Mesodermal cell (in vitro differentiated cells): ENCODE results near the gene DCAF15.
A peak's percentile ranks its signal among the peaks of the same experiment; 100 is the strongest.

Experiments
- H3K27ac ChIP-seq: 2 replicates; pipeline ENCODE4 v1.7.0; 2013; ENCODE audit warnings: mild to moderate bottlenecking, low read depth, low read length, moderate library complexity; ENCODE audit not compliant: severe bottlenecking
- H3K36me3 ChIP-seq: 2 replicates; pipeline ENCODE4 v1.7.1; 2013; ENCODE audit warnings: mild to moderate bottlenecking, low read length, moderate library complexity; ENCODE audit not compliant: control insufficient read depth, insufficient read depth
- H3K4me1 ChIP-seq: one replicate; pipeline ENCODE4 v1.7.1; 2013; ENCODE audit warnings: mild to moderate bottlenecking, low read length; ENCODE audit not compliant: insufficient read depth, control insufficient read depth, poor library complexity, severe bottlenecking
- H3K4me3 ChIP-seq: 2 replicates; pipeline ENCODE4 v1.7.0; 2013; ENCODE audit warnings: low read length, control low read depth, mild to moderate bottlenecking; ENCODE audit not compliant: insufficient read depth, poor library complexity, severe bottlenecking; ENCODE audit errors: extremely low read depth
- H3K9me3 ChIP-seq: 2 replicates; pipeline ENCODE4 v1.7.1; 2013; ENCODE audit warnings: mild to moderate bottlenecking, low read length, moderate library complexity; ENCODE audit not compliant: control insufficient read depth
- WGBS, 2 experiments: methylation state at CpG; one replicate each; pipeline ENCODE4 v1.1.5; 2013; ENCODE audit warnings: missing lambda C conversion rate in 2 of 2; ENCODE audit not compliant: insufficient coverage in 2 of 2; 5-methylcytosine and 5-hydroxymethylcytosine counted together

The DCAF15 gene

DNA sequence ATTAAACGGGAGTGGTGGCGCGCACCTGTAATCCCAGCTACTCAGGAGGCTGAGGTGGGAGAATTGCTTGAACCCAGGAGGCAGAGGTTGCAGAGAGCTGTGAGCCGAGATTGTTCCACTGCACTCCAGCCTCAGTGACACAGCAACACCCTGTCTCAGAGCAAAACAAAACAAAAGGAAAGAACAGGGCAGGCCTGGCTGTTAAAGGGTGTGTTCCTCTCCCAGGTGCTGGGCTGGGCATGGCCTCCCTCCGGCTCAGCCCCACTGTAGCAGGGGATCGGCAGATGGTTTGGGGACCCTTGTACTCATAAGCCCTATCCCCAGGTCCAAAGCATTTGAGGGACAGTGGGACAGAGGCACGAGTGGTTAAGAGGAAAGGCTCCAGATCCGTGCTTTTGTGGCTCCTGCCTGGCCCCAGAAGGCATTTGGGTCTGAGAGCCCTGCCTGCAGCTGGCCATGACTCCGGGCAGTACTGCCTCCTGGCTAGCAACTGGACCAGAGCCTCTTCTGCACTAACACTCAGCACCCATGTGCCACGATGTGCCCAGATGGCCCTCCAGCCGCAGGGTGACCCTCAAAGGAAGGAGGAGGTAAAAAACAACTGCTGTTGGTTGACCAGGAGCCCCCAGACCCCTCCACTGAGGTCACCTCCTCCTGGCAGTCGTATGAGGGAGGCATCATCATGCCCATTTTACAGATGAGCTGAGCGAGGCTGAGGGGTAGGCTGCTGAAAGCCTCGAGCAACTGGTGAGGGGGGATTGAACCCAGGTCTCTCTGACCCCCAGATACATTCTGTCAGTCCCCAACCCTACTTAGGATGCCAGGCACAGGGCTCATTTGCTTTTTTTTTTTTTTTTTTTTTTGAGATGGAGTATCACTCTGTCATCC lies 43.8 kb downstream of the DCAF15 start:
- 91 to 94% methylated on average over 6 to 7 of the region's 14 CpGs for WGBS, 2 experiments
- H3K4me1 ChIP-seq, result no peaks in the 10 kb centered on the region

GRCh38 chr19:13996928-13997630 lies 44.8 kb downstream of the DCAF15 start:
- H3K27ac ChIP-seq, result no peak overlapping the region
- no peak overlapping the region for H3K4me3 ChIP-seq
- H3K36me3 ChIP-seq, result peaks cover 48% of the 10 kb centered on the region
- H3K4me1 ChIP-seq, result no peaks in the 10 kb centered on the region
- H3K9me3 ChIP-seq, result peaks cover 20% of the 10 kb centered on the region
- 96% methylated on average over 22 of the region's 22 CpGs for WGBS, 2 experiments

More for the DNA sequence above, 43.8 kb downstream of the DCAF15 start:
- H3K9me3 ChIP-seq, result peaks cover 20% of the 10 kb centered on the region
- peaks cover 56% of the 10 kb centered on the region for H3K36me3 ChIP-seq
- H3K4me3 ChIP-seq, result no peak overlapping the region
- H3K27ac ChIP-seq, result no peak overlapping the region

DNA sequence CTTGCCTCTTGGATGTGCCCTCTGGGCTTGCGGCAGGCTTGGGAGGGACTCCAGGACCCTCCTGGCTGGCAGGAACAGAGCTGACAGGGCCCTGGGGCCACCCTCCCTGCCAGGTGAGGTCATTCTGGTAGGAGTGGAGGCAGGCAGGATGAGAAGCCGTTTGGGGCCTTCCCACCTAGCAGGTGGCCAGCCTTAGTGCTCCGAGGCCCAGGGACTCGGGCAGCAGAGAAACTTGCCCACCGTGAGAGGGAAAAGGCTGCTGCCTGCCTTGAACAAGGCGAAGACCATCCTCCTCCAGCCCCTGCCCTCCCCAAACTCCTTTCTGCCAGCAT lies 45.3 kb downstream of the DCAF15 start:
- Histone ChIP-seq H3K27ac (no peak overlapping the region), H3K4me3 (no peak overlapping the region), H3K4me1 (no peaks in the 10 kb centered on the region), H3K36me3 (peaks cover 42% of the 10 kb centered on the region), H3K9me3 (peaks cover 20% of the 10 kb centered on the region)
- 87 to 96% methylated on average over 5 to 6 of the region's 6 CpGs for WGBS, 2 experiments

GRCh38 chr19:13998426-13998825 lies 46.1 kb downstream of the DCAF15 start:
- no peak overlapping the region for H3K4me3 ChIP-seq
- peaks cover 34% of the 10 kb centered on the region for H3K36me3 ChIP-seq
- WGBS, 2 experiments, result 100% methylated on average over 1 of the region's 1 CpG
- H3K9me3 ChIP-seq, result peaks cover 20% of the 10 kb centered on the region
- H3K4me1 ChIP-seq, result no peaks in the 10 kb centered on the region
- no peak overlapping the region for H3K27ac ChIP-seq

DNA sequence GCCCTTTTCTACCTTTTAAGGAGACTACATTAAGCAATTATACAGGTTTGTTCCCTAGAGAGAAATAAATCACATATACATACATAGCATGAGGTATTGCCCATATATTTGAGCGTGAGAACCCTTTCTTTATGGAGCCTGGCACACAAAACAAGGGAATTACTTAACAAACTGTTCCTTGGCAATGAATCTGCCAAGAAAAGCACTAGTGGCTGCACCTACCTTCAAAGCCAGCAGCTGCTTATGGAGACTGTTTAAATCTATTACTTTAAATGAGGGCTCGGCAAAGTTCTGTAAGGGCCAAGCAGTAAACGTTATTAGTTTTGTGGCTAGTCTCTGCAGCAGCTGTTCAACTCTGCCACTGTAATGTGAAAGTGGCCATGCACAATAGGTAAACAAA lies 46.8 kb downstream of the DCAF15 start:
- no peak overlapping the region for H3K27ac ChIP-seq
- H3K9me3 ChIP-seq, result peaks cover 20% of the 10 kb centered on the region
- H3K4me1 ChIP-seq, result no peaks in the 10 kb centered on the region
- peaks cover 32% of the 10 kb centered on the region for H3K36me3 ChIP-seq
- H3K4me3 ChIP-seq, result no peak overlapping the region
- 90 to 100% methylated on average over 2 to 3 of the region's 3 CpGs for WGBS, 2 experiments

DNA sequence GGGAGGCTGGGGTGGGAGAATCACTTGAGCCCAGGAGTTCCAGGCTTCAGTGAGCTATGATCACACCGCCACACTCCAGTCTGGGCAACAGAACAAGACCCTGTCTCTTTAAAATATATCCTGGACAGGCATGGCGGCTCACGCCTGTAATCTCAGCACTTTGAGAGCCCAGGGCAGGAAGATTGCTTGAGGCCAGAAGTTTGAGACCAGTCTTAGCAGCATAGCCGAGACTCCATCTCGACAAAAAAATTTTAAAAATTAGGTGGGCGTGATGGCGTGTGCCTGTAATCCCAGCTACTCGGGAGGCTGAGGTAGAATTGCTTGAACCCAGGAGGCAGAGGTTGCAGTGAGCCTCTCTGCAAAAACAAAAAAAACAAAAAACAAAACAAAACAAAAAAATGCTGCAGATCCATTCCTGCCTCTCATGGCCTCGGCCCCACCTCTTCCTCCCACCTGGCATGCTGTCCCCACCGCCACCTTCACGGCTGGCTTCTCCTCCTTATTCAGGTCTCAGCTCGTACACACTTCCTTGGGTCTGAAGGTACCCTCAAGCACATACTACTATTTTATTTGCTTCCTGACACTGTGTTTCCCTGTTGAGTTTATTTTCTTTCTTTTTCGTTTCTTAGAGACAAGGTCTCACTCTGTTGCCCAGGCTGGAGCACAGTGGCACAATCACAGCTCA lies 48.5 kb downstream of the DCAF15 start:
- no peak overlapping the region for H3K4me3 ChIP-seq
- no peaks in the 10 kb centered on the region for H3K4me1 ChIP-seq
- H3K27ac ChIP-seq, result no peak overlapping the region
- WGBS, 2 experiments, result 92 to 95% methylated on average over 10 to 13 of the region's 13 CpGs
- peaks cover 20% of the 10 kb centered on the region for H3K9me3 ChIP-seq
- H3K36me3 ChIP-seq, result peaks cover 26% of the 10 kb centered on the region

DNA sequence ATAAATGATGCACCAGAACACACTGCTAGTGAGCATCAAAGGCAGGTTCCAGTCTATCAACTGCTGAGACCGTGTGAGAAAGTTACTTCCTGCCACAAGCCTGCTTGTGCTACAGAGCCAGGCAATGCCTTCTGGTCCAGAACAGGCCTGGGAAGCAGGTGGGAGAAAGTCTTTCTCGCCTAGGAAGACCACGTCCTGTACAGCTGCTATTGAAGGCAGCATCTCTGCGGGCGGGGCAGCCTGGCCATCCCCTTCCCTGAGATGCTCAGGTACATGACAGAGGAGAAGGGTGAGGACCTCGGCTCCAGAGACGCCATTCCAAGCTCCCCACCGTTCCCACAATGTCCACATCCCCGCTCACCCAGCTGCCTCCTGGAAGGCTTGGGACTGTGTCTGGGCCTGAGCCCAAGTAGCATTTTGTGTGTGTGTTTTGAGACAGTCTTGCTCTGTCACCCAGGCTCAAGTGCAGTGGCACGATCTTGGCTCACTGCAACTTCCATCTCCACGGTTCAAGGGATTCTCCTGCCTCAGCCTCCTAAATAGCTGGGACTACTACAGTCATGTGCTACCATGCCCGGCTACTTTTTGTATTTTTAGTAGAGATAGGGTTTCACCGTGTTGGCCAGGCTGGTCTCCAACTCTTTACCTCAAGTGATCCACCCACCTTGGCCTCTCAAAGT lies 50.4 kb downstream of the DCAF15 start:
- H3K4me1 ChIP-seq, result no peaks in the 10 kb centered on the region
- H3K9me3 ChIP-seq, result peaks cover 20% of the 10 kb centered on the region
- WGBS, 2 experiments, result 90 to 92% methylated on average over 9 to 11 of the region's 13 CpGs
- H3K27ac ChIP-seq, result no peak overlapping the region
- H3K4me3 ChIP-seq, result no peak overlapping the region
- H3K36me3 ChIP-seq, result peaks cover 18% of the 10 kb centered on the region

DNA sequence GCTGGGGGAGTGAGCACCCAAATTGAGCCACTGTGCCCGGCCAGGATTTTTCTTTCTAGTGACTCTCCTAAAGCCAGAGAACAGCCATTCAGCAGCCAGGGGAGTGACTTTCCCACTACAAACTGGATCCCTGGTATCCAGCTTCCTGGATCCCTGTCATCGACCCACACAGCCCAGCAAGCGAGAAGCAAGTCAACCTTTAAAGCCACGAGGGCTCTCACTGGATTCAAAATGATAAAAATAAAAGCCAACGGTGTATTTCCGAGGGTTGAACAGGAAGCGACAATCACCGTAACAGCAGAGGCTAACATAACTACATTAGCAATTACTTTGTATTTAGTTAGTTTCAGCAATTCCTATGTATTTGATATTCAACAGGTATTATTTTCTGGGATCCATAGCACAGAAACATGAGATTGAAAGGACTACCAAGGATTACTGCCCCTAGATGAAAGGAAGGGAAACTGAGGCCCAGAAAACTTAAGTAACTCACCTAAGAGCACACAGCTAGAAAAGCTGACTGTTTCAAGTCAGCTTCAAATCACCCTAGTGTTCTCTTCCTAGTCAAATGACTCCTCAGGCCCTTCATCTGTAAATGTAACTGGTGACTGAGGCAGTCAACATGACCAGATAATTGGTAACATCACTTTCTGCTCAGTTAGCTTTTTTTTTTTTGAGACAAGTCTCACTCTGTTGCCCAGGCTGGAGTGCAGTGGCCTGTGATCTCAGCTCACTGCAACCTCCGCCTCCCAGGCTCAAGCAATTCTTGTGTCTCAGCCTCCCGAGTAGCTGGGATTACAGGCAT lies 51.1 kb downstream of the DCAF15 start:
- no peaks in the 10 kb centered on the region for H3K4me1 ChIP-seq
- H3K36me3 ChIP-seq, result peaks cover 18% of the 10 kb centered on the region
- no peak overlapping the region for H3K27ac ChIP-seq
- H3K9me3 ChIP-seq, result peaks cover 19% of the 10 kb centered on the region
- H3K4me3 ChIP-seq, result no peak overlapping the region
- 90 to 94% methylated on average over 3 to 6 of the region's 10 CpGs for WGBS, 2 experiments

DNA sequence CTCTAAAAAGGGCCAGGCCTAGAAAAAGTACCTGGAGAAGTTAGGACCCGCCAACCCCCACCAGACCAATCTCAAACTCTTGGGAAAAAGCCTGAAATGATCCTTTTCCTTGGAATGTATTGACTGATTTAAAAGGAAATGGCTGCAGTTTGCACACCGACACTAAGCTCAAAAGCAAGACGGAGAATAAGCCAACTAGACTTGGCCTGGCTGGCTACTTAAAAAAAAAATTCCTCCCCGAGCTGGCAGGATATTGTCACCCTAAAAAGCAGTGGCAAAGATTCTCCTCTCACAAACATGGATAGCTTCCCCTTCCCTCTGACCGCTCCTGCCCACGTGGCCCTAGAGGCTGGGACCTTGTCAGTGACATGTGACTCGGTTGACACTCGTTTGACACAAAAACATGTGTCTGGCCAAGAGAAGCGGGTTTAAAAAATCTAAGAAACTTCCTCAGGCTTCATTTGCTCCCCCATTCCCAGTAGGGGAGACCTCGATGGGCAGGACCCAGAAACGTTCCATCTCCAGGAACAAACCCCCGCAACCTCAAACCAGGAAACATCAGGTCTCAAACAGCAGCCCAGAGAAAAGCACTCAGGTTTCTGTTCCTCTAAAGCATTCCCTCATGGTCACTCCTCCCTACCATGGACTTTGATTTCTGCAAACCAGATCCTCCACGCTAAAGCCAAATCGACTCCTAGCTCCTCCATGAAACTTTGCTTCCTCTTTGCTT lies 52.5 kb downstream of the DCAF15 start:
- H3K27ac ChIP-seq, result peak overlapping the region; percentile 100

More for the DNA sequence above, 52.5 kb downstream of the DCAF15 start:
- Histone ChIP-seq H3K9me3 (peaks cover 6% of the 10 kb centered on the region), H3K4me3 (no peak overlapping the region), H3K4me1 (no peaks in the 10 kb centered on the region), H3K36me3 (peaks cover 7% of the 10 kb centered on the region)
- WGBS, 2 experiments, result 87% methylated on average over 12 to 13 of the region's 14 CpGs
